Thyroid gland (tissue), 4 donors: ENCODE data around the gene OR7G2.

Experiments used
- CTCF ChIP-seq, 6 experiments: fragments of 200-600 bp in 3 of 6; fragments of 450-650 bp in 3 of 6; sonication (generic) in 3 of 6; IDR thresholded peaks; one replicate each; pipeline ENCODE4 v1.5.1; 2016 to 2019; ENCODE audit warnings: antibody characterized with exemption in 6 of 6, mild to moderate bottlenecking in 2 of 6, inconsistent platforms in 1 of 6, moderate library complexity in 1 of 6
- POLR2A ChIP-seq, 2 donors: fragments of 450-650 bp; IDR thresholded peaks; one replicate each; pipeline ENCODE4 v1.6.1; 2017; ENCODE audit warnings: antibody characterized with exemption in 2 of 2, mild to moderate bottlenecking in 2 of 2, moderate library complexity in 1 of 2

- TF ChIP-seq CTCF (IDR thresholded peaks at IDR 0.05) (no peak), POLR2A (IDR thresholded peaks at IDR 0.05) (no peak)
Measured at GRCh38 chr19:9156304-9156703, 49.0 kb upstream of the OR7G2 start.
